ENCODE results near the gene AACS. TPM values are rescaled to one million over a fixed set of nuclear protein-coding genes. Genes with fewer than 3 reads are reported as not detected.

Gene AACS
- polyA plus RNA-seq, 1 donor from 2014 or later, result 33.2 TPM

DNA sequence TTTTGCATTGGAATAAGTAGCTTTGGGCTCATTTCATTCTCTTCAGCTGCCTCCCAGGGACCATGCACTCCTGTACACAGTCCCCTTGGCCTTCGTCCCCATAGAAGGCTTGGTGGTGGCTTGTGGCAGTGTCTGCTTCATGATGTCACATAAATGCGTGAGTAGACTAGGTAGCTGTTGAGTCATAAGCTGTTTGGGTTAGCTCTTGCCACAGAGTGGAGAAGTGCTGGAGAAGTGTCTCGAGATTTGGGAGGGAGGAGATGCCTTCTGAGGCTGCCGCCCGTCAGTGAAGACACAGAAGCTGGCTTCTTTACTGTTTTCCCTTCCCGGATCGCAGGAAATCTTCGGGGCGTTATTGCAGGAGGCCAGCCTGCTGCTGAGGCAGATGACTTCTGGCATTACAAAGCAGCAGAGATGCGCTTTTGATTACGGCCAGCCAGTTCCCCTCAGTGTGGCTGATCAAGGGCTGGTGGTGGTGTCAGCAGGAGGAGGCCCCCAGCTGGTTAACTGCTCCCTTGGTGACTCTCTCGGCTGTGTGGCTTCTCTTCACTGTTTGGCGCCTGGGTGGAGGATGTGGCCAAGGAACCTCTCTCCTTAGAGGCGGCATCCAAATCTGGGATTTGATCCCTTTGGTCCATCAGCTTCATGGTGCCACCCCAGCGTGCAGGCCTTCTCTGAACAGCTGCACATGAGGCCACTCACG is 67.6 kb downstream of the AACS start:
- H3K36me3 ChIP-seq (ENCODE audit: insufficient read depth, low read length), result peaks cover 4% of the 10 kb centered on the region

DNA sequence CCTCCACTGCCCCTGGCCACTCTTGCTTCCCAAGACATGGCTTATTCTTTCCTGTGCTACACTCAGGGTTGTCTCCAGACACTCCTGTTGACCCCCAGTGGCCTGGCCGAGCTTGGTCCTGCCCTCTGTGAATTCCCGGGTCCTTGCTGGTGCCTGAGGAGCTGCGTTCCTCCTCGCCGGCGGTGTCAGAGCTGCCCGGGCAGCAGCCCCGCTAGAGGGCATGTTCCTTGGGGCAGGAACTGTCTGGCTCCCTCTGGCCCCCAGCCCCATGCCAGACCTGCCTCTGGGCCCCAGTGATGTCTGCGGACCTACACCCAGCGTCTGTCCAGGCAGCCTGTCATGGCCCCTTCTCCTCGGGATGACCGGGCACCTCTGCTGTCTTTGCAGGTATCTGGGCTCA is 68.4 kb downstream of the AACS start:
- no peak overlapping the region for H2AFZ ChIP-seq (ENCODE audit: low read depth, low read length)
- no peaks in the 10 kb centered on the region for H3K9me2 ChIP-seq (ENCODE audit: insufficient read depth, low read length)
- no peak overlapping the region for H3K27ac ChIP-seq (ENCODE audit: low read length)
- no peak overlapping the region for H3K4me3 ChIP-seq (ENCODE audit: low read length)
- no peaks in the 10 kb centered on the region for H3K27me3 ChIP-seq (ENCODE audit: insufficient read depth, low read depth, low read length)
- no peaks in the 10 kb centered on the region for H4K20me1 ChIP-seq (ENCODE audit: insufficient read depth)
- peaks cover 4% of the 10 kb centered on the region for H3K36me3 ChIP-seq (ENCODE audit: insufficient read depth, low read length)
- TF ChIP-seq, protein P1, sequence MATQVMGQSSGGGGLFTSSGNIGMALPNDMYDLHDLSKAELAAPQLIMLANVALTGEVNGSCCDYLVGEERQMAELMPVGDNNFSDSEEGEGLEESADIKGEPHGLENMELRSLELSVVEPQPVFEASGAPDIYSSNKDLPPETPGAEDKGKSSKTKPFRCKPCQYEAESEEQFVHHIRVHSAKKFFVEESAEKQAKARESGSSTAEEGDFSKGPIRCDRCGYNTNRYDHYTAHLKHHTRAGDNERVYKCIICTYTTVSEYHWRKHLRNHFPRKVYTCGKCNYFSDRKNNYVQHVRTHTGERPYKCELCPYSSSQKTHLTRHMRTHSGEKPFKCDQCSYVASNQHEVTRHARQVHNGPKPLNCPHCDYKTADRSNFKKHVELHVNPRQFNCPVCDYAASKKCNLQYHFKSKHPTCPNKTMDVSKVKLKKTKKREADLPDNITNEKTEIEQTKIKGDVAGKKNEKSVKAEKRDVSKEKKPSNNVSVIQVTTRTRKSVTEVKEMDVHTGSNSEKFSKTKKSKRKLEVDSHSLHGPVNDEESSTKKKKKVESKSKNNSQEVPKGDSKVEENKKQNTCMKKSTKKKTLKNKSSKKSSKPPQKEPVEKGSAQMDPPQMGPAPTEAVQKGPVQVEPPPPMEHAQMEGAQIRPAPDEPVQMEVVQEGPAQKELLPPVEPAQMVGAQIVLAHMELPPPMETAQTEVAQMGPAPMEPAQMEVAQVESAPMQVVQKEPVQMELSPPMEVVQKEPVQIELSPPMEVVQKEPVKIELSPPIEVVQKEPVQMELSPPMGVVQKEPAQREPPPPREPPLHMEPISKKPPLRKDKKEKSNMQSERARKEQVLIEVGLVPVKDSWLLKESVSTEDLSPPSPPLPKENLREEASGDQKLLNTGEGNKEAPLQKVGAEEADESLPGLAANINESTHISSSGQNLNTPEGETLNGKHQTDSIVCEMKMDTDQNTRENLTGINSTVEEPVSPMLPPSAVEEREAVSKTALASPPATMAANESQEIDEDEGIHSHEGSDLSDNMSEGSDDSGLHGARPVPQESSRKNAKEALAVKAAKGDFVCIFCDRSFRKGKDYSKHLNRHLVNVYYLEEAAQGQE (IDR thresholded peaks at IDR 0.05; ENCODE audit: borderline replicate concordance), result no peak
- no peak for TF ChIP-seq MXI1 (conservative IDR thresholded peaks at IDR 0.05; ENCODE audit: poor library complexity, severe bottlenecking)
- TF ChIP-seq, protein P2, sequence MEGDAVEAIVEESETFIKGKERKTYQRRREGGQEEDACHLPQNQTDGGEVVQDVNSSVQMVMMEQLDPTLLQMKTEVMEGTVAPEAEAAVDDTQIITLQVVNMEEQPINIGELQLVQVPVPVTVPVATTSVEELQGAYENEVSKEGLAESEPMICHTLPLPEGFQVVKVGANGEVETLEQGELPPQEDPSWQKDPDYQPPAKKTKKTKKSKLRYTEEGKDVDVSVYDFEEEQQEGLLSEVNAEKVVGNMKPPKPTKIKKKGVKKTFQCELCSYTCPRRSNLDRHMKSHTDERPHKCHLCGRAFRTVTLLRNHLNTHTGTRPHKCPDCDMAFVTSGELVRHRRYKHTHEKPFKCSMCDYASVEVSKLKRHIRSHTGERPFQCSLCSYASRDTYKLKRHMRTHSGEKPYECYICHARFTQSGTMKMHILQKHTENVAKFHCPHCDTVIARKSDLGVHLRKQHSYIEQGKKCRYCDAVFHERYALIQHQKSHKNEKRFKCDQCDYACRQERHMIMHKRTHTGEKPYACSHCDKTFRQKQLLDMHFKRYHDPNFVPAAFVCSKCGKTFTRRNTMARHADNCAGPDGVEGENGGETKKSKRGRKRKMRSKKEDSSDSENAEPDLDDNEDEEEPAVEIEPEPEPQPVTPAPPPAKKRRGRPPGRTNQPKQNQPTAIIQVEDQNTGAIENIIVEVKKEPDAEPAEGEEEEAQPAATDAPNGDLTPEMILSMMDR (IDR thresholded peaks at IDR 0.05; ENCODE audit: poor library complexity, severe bottlenecking), result no peak
- no peak for TF ChIP-seq EP300 (conservative IDR thresholded peaks at IDR 0.05; ENCODE audit: poor library complexity, severe bottlenecking)
- TF ChIP-seq SMC3 (conservative IDR thresholded peaks at IDR 0.05; ENCODE audit: poor library complexity), result no peak
- no peak for TF ChIP-seq EZH2 (IDR thresholded peaks at IDR 0.05; ENCODE audit: borderline replicate concordance, insufficient read depth, low read length, poor library complexity, severe bottlenecking)
- no peak for TF ChIP-seq POLR2AphosphoS5 (IDR thresholded peaks at IDR 0.05)
- no peak for TF ChIP-seq TAF1 (IDR thresholded peaks at IDR 0.05; ENCODE audit: low read depth)
- no peaks in the 10 kb centered on the region for H3F3A ChIP-seq (ENCODE audit: insufficient read depth, low read length, poor library complexity, severe bottlenecking)
- H3K79me2 ChIP-seq (replicated peaks; ENCODE audit: insufficient read depth, low read length), result no peaks in the 10 kb centered on the region
- no peak overlapping the region for H3K9ac ChIP-seq (ENCODE audit: low read length)
- H3K4me2 ChIP-seq (ENCODE audit: low read length), result no peak overlapping the region
- H3K9me3 ChIP-seq (ENCODE audit: low read length), result no peaks in the 10 kb centered on the region

More for the DNA sequence above, 67.6 kb downstream of the AACS start:
- Histone ChIP-seq H3K9ac (ENCODE audit: low read length) (no peak overlapping the region), H4K20me1 (ENCODE audit: insufficient read depth) (no peaks in the 10 kb centered on the region), H3K4me3 (ENCODE audit: low read length) (no peak overlapping the region), H2AFZ (ENCODE audit: low read depth, low read length) (no peak overlapping the region), H3K9me2 (ENCODE audit: insufficient read depth, low read length) (no peaks in the 10 kb centered on the region), H3K27ac (ENCODE audit: low read length) (no peak overlapping the region), H3K4me2 (ENCODE audit: low read length) (no peak overlapping the region), H3F3A (ENCODE audit: insufficient read depth, low read length, poor library complexity, severe bottlenecking) (no peaks in the 10 kb centered on the region), H3K79me2 (replicated peaks; ENCODE audit: insufficient read depth, low read length) (no peaks in the 10 kb centered on the region), H3K27me3 (ENCODE audit: insufficient read depth, low read depth, low read length) (no peaks in the 10 kb centered on the region), H3K9me3 (ENCODE audit: low read length) (no peaks in the 10 kb centered on the region)
- TF ChIP-seq, protein P1 (IDR thresholded peaks at IDR 0.05; ENCODE audit: borderline replicate concordance), result no peak
- TF ChIP-seq EZH2 (IDR thresholded peaks at IDR 0.05; ENCODE audit: borderline replicate concordance, insufficient read depth, low read length, poor library complexity, severe bottlenecking) (no peak), TAF1 (IDR thresholded peaks at IDR 0.05; ENCODE audit: low read depth) (no peak), MXI1 (conservative IDR thresholded peaks at IDR 0.05; ENCODE audit: poor library complexity, severe bottlenecking) (no peak), POLR2AphosphoS5 (IDR thresholded peaks at IDR 0.05) (no peak), SMC3 (conservative IDR thresholded peaks at IDR 0.05; ENCODE audit: poor library complexity) (no peak), RAD21 (conservative IDR thresholded peaks at IDR 0.05) (no peak), EP300 (conservative IDR thresholded peaks at IDR 0.05; ENCODE audit: poor library complexity, severe bottlenecking) (no peak)
- TF ChIP-seq, protein P2 (IDR thresholded peaks at IDR 0.05; ENCODE audit: poor library complexity, severe bottlenecking), result no peak
